ENCODE measurements around the gene ENTHD1. TPM values are rescaled to one million over a fixed set of nuclear protein-coding genes. Genes with fewer than 3 reads are reported as not detected.

The ENTHD1 gene
- total RNA-seq, result 1 to 10 TPM in 1 of 2 donors, under 1 TPM in 1; 0.09 to 5.1 TPM

GRCh38 chr22:39893526-39893925 is at the start of gene ENTHD1:
Gene ENTHD1 (minus strand): TSS chr22:39893760. CDS start chr22:39887748, 6,012 bp downstream.
- no peak within 1 kb of the TSS for H3K27ac ChIP-seq
- intact Hi-C loops (cut with DNase I), result no loop called here
- no peaks in the 10 kb centered on the region for H3K36me3 ChIP-seq
- TF ChIP-seq CTCF (IDR thresholded peaks at IDR 0.05) (no peak), POLR2A (IDR thresholded peaks at IDR 0.05) (no peak), POLR2AphosphoS5 (IDR thresholded peaks at IDR 0.05) (no peak)
- no peaks in the 10 kb centered on the region for H3K27me3 ChIP-seq (replicated peaks; ENCODE audit: insufficient read depth)
- no peaks in the 10 kb centered on the region for H3K9me3 ChIP-seq
- 88% methylated on average over 20 of the region's 20 CpGs for WGBS
- no peak for DNase-seq (ENCODE audit: low spot score)
- no peaks in the 10 kb centered on the region for H3K4me1 ChIP-seq (replicated peaks)
- H3K4me3 ChIP-seq, result no peak within 1 kb of the TSS

GRCh38 chr22:39943337-39943736 is 49.8 kb upstream of the ENTHD1 start:
- Histone ChIP-seq H3K27ac (no peak overlapping the region), H3K27me3 (replicated peaks; ENCODE audit: insufficient read depth) (no peaks in the 10 kb centered on the region), H3K4me1 (replicated peaks) (no peaks in the 10 kb centered on the region), H3K36me3 (no peaks in the 10 kb centered on the region), H3K9me3 (no peaks in the 10 kb centered on the region), H3K4me3 (no peak overlapping the region)
- 82% methylated on average over 5 of the region's 5 CpGs for WGBS
- intact Hi-C loops (cut with DNase I), result no loop called here
- TF ChIP-seq CTCF (IDR thresholded peaks at IDR 0.05) (no peak), POLR2A (IDR thresholded peaks at IDR 0.05) (no peak), POLR2AphosphoS5 (IDR thresholded peaks at IDR 0.05) (no peak)
- DNase-seq (ENCODE audit: low spot score), result no peak

- H3K36me3 ChIP-seq, result no peaks in the 10 kb centered on the region
Observed at GRCh38 chr22:39942439-39943230, 49.1 kb upstream of the ENTHD1 start.

GRCh38 chr22:39941601-39942000 is 48.0 kb upstream of the ENTHD1 start:
- TF ChIP-seq POLR2AphosphoS5 (IDR thresholded peaks at IDR 0.05) (no peak), POLR2A (IDR thresholded peaks at IDR 0.05) (no peak), CTCF (IDR thresholded peaks at IDR 0.05) (no peak)
- H3K4me1 ChIP-seq (replicated peaks), result no peaks in the 10 kb centered on the region
- no peak overlapping the region for H3K27ac ChIP-seq
- intact Hi-C loops (cut with DNase I), result no loop called here
- H3K9me3 ChIP-seq, result no peaks in the 10 kb centered on the region
- no peak overlapping the region for H3K4me3 ChIP-seq
- H3K36me3 ChIP-seq, result no peaks in the 10 kb centered on the region
- H3K27me3 ChIP-seq (replicated peaks; ENCODE audit: insufficient read depth), result no peaks in the 10 kb centered on the region
- DNase-seq (ENCODE audit: low spot score), result no peak
- 73% methylated on average over 2 of the region's 2 CpGs for WGBS

More at GRCh38 chr22:39942439-39943230, 49.1 kb upstream of the ENTHD1 start:
- TF ChIP-seq POLR2AphosphoS5 (IDR thresholded peaks at IDR 0.05) (no peak), CTCF (IDR thresholded peaks at IDR 0.05) (no peak), POLR2A (IDR thresholded peaks at IDR 0.05) (no peak)
- intact Hi-C loops (cut with DNase I), result no loop called here
- DNase-seq (ENCODE audit: low spot score), result no peak
- Histone ChIP-seq H3K27ac (no peak overlapping the region), H3K4me1 (replicated peaks) (no peaks in the 10 kb centered on the region), H3K27me3 (replicated peaks; ENCODE audit: insufficient read depth) (no peaks in the 10 kb centered on the region), H3K4me3 (no peak overlapping the region), H3K9me3 (no peaks in the 10 kb centered on the region)
- 70% methylated on average over 8 of the region's 8 CpGs for WGBS

- Histone ChIP-seq H3K27me3 (replicated peaks; ENCODE audit: insufficient read depth) (no peaks in the 10 kb centered on the region), H3K4me1 (replicated peaks) (no peaks in the 10 kb centered on the region), H3K4me3 (no peak overlapping the region), H3K36me3 (no peaks in the 10 kb centered on the region), H3K27ac (no peak overlapping the region), H3K9me3 (no peaks in the 10 kb centered on the region)
- WGBS, result 73% methylated on average over 9 of the region's 9 CpGs
- DNase-seq (ENCODE audit: low spot score), result no peak
- intact Hi-C loops (cut with DNase I), result no loop called here
- TF ChIP-seq CTCF (IDR thresholded peaks at IDR 0.05) (no peak), POLR2A (IDR thresholded peaks at IDR 0.05) (no peak), POLR2AphosphoS5 (IDR thresholded peaks at IDR 0.05) (no peak)
Observed at GRCh38 chr22:39940757-39941305, 47.3 kb upstream of the ENTHD1 start.
